HAP-1 (cell line): ENCODE data around the gene MYO1B.
"Not testable (repeated sequence)": the region's sequence is repeated elsewhere in the genome, so short reads cannot be mapped to it uniquely, and the experiment has no call there.

Experiments used
- DNase-seq, 2 experiments: peaks; one replicate each; pipeline ENCODE4 v3.0.0-alpha.2; 2016 to 2020; ENCODE audit warnings: low spot score in 2 of 2
- H3K27me3 ChIP-seq: fragments of 250-450 bp; sonication (Bioruptor Pico); 2 replicates; pipeline ENCODE4 v1.5.1; 2020; ENCODE audit warnings: low read depth, mild to moderate bottlenecking, moderate library complexity
- H3K36me3 ChIP-seq: fragments of 250-450 bp; sonication (Bioruptor Pico); replicated peaks from 2 replicates; pipeline ENCODE4 v1.5.1; 2020; ENCODE audit warnings: mild to moderate bottlenecking
- H3K4me1 ChIP-seq: fragments of 250-450 bp; sonication (Bioruptor Pico); 2 replicates; pipeline ENCODE4 v1.5.1; 2020; ENCODE audit warnings: mild to moderate bottlenecking
- H3K4me3 ChIP-seq: fragments of 250-450 bp; sonication (Bioruptor Pico); 2 replicates; pipeline ENCODE4 v1.5.1; 2020; ENCODE audit warnings: mild to moderate bottlenecking, moderate library complexity
- H3K9me3 ChIP-seq: fragments of 250-450 bp; sonication (Bioruptor Pico); 2 replicates; pipeline ENCODE4 v1.5.1; 2020; ENCODE audit warnings: mild to moderate bottlenecking, moderate library complexity
- in situ Hi-C: fragments of 300-500 bp; cut with MboI; formaldehyde crosslinking; loops from 3 replicates; pipeline ENCODE4 v1.14.3; 2020; ENCODE audit warnings: low sequenced_read_pairs, inconsistent platforms, mixed read lengths

Gene MYO1B

GRCh38 chr2:191452065-191452464, 206.9 kb downstream of the MYO1B start:
- no peak for DNase-seq
- H3K36me3 ChIP-seq = no peaks in the 10 kb centered on the region
- in situ Hi-C loops = no loop called here

DNA sequence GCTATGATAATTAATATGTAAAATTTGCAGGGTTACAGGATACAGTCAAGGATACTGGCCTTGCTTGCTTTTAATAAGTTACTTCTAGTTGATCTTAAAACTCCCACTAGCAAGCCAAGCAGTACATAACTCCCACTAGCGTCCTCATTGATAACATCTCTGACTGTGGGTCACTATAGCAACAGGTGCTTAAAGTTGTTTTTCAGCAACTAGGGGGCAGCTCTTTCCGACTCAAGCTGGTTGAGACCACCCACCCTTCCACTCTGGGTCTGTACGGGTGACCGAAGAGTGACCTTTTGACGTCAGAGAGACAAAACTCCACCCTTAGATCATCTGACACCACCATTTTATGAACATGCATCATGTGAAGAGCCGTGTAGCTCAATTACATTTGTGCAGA, 208.6 kb downstream of the MYO1B start:
- in situ Hi-C loops = no loop called here
- Histone ChIP-seq H3K4me3 (no peak overlapping the region), H3K36me3 (no peaks in the 10 kb centered on the region), H3K4me1 (no peaks in the 10 kb centered on the region), H3K27me3 (0 out of 2 replicates have a peak, but pooled peaks cover 2% of the 10 kb centered on the region), H3K9me3 (0 out of 2 replicates have a peak, but pooled peaks cover 2% of the 10 kb centered on the region)
- no peak for DNase-seq

More at GRCh38 chr2:191452065-191452464, 206.9 kb downstream of the MYO1B start:
- no peaks in the 10 kb centered on the region for H3K27me3 ChIP-seq
- H3K4me3 ChIP-seq = no peak overlapping the region
- no peaks in the 10 kb centered on the region for H3K4me1 ChIP-seq
- no peaks in the 10 kb centered on the region for H3K9me3 ChIP-seq

DNA sequence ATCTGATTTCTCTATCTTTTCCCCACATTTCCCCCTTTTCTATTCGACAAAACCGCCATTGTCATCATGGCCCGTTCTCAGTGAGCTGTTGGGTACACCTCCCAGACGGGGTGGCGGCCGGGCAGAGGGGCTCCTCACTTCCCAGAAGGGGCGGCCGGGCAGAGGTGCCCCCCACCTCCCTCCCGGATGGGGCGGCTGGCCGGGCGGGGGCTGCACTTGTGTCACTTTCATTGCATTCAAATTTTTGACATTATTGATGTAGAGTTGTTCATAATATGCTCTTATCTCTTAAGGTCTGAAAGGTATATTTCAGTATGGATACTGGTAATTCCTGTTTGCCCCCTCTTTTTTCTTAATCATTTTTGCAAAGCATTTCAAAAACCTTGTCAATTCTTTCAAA, 211.3 kb downstream of the MYO1B start:
- H3K4me1 ChIP-seq, H3K4me3 ChIP-seq, H3K27me3 ChIP-seq, DNase-seq, H3K9me3 ChIP-seq, in situ Hi-C loops, H3K36me3 ChIP-seq: not testable (repeated sequence)

GRCh38 chr2:191459158-191459557, 214.0 kb downstream of the MYO1B start:
- no peak for DNase-seq
- Histone ChIP-seq H3K27me3 (0 out of 2 replicates have a peak, but pooled peaks cover 2% of the 10 kb centered on the region), H3K4me3 (no peak overlapping the region), H3K9me3 (0 out of 2 replicates have a peak, but pooled peaks cover 2% of the 10 kb centered on the region), H3K4me1 (no peaks in the 10 kb centered on the region), H3K36me3 (no peaks in the 10 kb centered on the region)
- in situ Hi-C loops = no loop called here

GRCh38 chr2:191462370-191462769, 217.2 kb downstream of the MYO1B start:
- H3K27me3 ChIP-seq = 0 out of 2 replicates have a peak, but pooled peaks cover 2% of the 10 kb centered on the region
- no peaks in the 10 kb centered on the region for H3K4me1 ChIP-seq
- 0 out of 2 replicates have a peak, but pooled peaks cover 2% of the 10 kb centered on the region for H3K9me3 ChIP-seq
- DNase-seq = no peak
- no peak overlapping the region for H3K4me3 ChIP-seq
- in situ Hi-C loops = no loop called here
- no peaks in the 10 kb centered on the region for H3K36me3 ChIP-seq

DNA sequence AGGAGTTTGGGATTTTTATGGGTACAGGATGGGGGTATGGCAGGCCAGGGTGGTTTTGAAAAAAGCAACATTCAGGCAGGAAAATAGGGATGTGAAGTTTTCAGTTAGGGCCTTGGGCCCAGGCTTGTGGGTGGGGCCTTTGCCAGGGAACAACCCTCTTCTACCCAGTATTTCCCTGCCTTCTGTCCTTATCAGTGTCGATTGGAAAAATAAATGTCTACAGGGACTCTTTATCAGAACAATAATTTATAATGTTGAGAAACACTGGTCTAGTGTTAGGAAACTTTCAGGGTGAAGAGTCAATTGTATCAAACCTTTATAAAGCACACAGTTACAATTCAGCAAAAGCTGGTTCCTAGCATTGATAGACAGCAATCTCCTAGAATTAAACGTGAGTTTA, 218.6 kb downstream of the MYO1B start:
- Histone ChIP-seq H3K9me3 (no peaks in the 10 kb centered on the region), H3K36me3 (no peaks in the 10 kb centered on the region), H3K4me1 (no peaks in the 10 kb centered on the region), H3K27me3 (no peaks in the 10 kb centered on the region), H3K4me3 (no peak overlapping the region)
- in situ Hi-C loops = no loop called here
- DNase-seq = no peak

GRCh38 chr2:191465766-191466420, 220.7 kb downstream of the MYO1B start:
- peaks cover 5% of the 10 kb centered on the region; the same call in 1 of the 2 replicates for H3K4me1 ChIP-seq
- no peak overlapping the region for H3K4me3 ChIP-seq
- no peaks in the 10 kb centered on the region for H3K36me3 ChIP-seq
- no peak for DNase-seq
- in situ Hi-C loops = no loop called here
- no peaks in the 10 kb centered on the region for H3K9me3 ChIP-seq
- H3K27me3 ChIP-seq = no peaks in the 10 kb centered on the region

DNA sequence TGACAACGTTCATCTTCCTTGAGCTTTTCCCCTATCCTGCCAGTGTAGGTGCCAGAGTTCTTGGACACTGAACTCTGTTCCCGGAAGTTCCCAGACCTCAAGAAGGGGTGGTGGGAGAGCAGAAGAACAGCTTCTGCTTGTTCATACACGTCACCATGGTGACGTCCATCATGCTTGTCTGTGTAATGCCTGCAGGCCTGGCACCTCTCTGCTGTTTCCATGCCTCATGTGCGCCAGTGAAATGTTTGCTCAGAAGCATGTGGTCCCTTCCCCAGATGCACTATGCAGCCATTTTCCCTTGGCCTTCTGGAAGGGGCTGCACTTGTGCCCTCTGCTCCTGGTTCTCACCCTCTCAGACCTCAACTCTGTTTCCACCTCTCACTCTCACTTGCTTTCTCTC, 221.9 kb downstream of the MYO1B start:
- in situ Hi-C loops = no loop called here
- Histone ChIP-seq H3K4me3 (no peak overlapping the region), H3K4me1 (peaks cover 9% of the 10 kb centered on the region), H3K9me3 (no peaks in the 10 kb centered on the region), H3K27me3 (no peaks in the 10 kb centered on the region), H3K36me3 (no peaks in the 10 kb centered on the region)
- no peak for DNase-seq

- no peaks in the 10 kb centered on the region; the same call in 1 of the 2 replicates for H3K27me3 ChIP-seq
- in situ Hi-C loops = no loop called here
- H3K36me3 ChIP-seq = no peaks in the 10 kb centered on the region
- peaks cover 21% of the 10 kb centered on the region for H3K4me1 ChIP-seq
- H3K4me3 ChIP-seq = no peak overlapping the region
- H3K9me3 ChIP-seq = no peaks in the 10 kb centered on the region
- no peak for DNase-seq
Observed at GRCh38 chr2:191470306-191470705, 225.1 kb downstream of the MYO1B start.

DNA sequence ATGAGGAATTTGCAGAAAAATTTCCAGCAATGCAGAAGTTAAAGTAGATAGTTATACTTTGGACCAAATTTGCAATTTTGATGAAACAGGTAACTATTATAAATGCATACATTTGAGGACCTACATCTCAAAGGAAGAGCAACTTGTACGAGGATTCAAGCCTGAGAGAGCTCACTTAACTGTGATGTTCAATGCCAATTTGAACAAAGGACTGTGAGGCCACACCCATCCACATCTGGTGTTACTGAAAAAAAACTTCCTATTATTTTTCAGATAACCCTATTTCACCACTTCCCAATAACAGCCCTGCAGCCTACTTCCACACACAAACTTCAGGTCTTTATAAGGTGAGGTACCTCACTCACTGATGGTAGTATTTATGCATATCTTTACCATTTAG, 229.3 kb downstream of the MYO1B start:
- peaks cover 29% of the 10 kb centered on the region for H3K4me1 ChIP-seq
- no peak overlapping the region for H3K4me3 ChIP-seq
- no peaks in the 10 kb centered on the region for H3K36me3 ChIP-seq
- in situ Hi-C loops = no loop called here
- no peaks in the 10 kb centered on the region; the same call in 1 of the 2 replicates for H3K27me3 ChIP-seq
- DNase-seq = no peak
- no peaks in the 10 kb centered on the region for H3K9me3 ChIP-seq
